Measurements from ENCODE around the gene ZNF396.

Gene ZNF396

DNA sequence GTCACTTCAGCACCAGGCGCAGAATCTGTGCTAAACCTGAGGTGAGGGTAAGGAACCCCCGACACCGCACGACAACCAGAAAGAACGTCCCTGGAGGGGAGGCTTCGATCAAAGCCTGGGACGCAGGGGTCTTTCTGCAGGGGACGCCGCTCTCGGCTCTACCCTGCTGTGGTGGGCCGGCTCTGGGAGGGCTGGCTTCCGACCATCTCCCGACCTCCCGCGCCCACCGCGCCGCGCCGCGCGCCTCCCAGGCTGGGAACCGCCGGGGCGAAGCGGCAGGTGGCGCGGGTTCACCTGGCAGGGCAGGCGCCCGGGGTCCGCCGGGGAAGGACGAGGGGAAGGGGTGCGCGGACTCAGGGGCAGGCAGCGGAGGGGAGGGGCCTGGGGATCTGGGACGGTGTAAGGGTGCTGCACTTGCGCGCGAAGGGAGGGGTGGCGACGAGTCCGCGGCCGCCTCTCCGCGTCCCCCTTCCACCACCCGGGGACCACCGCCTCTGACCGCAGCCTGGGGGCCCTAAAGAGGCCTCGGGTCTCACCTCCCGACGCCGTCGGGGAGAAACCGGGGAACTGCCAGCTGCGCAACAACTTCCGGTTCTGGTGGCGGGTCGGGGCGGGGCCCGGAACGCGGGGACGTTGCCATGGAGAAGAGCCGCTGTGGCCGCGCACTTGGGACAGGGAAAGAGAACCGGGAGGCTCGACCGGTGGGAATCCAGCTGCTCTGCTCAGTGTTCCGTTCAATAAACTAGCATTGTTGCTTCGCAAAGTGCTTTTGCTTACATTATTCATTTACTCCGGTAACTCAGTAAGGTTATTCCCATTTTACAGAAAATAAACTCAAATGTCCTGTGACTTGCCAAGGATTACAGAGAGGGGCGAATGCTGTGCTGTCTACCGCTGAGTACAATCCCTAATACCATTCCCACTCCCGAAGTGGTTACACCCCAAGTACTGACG lies at the start of gene ZNF396:
Gene ZNF396, minus strand, starts transcription at position 596 of the 954 bp plus-strand sequence. CDS start 3,045 bp downstream, outside the sequence.
- peak; percentile 55 for DNase-seq (ENCODE audit: low spot score)

DNA sequence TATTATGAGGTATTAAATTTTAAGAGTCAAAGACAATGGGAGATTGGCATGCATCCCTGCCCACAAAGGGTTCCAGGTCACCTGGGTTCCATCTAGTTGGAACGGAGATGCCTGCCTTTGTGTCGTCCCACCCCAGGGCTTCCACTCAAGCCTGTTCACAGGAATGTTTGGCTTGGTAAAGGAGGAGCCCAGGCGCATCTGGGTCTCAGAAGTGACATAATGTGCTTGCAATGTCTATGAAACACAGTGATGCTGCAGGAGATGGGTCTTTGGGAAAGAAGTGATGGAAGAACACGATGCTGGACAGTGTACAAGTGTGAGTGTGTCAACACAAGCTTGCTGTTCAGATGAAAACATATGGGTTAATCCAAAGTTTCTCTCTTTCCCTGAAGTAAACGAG lies 49.6 kb upstream of the ZNF396 start:
- no peak for DNase-seq (ENCODE audit: low spot score)

DNA sequence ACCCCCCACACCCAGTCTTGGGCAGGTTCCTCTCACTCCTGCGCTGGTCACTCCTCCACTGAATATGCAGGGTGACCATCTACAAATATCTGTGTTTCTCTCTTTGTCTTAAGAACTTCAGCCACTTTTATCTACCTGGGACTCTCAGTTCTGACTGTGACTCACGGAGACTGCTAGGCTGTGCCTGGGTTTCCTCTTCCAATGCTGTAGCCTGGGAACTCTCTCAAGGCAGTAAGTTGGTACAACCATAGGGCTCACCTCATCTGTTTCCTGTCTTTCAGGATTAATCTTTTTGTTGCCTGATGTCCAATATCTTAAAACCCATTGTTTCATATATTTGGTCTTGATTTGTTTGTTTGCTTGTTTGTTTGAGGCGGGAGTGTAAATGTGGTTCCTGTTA lies 47.2 kb upstream of the ZNF396 start:
- no peak for DNase-seq (ENCODE audit: low spot score)

DNA sequence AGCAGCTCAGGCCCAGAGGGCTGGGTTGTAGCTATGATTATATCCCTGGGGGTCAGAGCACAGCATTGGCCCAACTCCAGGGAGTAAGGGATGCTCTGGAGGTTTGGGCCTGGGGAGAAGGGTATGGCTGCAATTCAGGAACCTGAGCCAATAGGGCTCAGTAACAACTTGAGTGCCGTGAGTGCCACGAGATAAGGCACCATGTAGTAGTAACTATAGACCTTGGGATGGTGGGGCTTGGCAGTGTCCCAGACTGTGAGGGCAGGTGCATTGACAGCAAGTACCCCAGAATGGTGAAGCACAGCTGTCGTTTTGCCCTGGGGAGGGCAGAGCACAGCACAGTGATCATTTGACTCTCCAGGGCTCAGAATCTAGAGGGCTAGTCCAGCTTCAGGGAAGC lies 45.1 kb upstream of the ZNF396 start:
- DNase-seq (ENCODE audit: low spot score), result no peak

DNA sequence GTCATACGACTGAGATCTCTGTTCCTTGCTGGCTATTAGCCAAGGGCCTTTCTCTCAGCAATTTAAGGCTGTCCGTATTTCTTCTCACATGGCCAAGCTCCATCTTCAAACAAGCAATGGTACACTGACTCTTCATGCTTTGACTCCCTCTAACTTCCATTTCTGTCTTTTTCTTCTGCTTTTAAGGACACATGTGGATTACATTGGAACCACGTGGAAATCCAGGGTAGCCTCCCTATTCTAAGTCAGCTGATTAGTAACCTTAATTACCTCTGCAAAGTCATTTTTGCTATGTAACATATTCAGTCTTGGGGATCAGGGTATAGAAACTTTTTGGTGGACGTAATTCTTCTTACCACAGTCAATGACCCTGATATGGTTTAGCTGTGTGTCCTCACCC lies 41.5 kb upstream of the ZNF396 start:
- DNase-seq (ENCODE audit: low spot score), result no peak

DNA sequence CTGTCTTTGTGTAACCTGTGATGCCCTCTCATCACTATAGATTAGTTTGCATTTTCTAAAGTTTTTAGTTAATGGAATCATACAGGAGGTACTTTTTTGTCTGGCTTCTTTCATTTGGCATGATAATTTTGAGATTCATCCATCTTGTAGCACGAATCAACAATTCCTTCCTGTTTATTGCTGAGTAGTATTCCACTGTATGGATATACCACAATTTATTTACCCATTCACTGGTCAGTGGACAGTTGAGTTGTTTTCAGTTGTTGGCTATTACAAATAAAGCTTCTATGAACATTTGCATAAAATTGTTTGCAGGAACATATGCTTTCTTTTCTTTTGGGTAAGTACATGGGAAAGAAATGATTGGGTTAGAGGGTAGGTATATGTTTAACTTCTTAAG lies 40.1 kb upstream of the ZNF396 start:
- DNase-seq (ENCODE audit: low spot score), result no peak

DNA sequence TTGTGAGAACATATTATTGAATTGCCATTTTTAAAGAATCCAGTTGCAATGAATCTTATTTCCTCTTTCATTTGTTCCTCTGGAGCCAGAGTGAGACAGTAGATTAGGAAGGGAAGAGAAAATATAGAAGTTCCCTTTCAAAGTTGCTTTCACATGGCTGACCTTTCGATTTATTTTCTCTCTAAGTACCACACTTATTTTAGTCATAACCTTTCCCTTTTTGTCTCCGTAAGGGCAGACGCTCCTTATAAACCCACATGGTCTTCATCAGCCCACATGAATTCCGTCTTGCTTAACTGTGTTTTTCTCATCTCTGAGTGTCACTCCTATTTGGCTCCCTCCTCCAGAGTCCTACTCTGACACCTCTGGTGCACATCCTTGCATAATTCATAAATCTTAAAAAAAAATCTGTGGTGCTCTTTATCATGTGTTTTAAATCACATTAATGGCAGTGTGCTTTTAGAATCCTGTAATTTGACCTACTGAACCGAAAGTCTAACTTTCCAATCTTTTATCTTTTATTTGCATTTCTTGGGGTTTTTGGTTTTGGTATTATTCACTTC lies 38.5 kb upstream of the ZNF396 start:
- peak; percentile 77 for DNase-seq (ENCODE audit: low spot score)

DNA sequence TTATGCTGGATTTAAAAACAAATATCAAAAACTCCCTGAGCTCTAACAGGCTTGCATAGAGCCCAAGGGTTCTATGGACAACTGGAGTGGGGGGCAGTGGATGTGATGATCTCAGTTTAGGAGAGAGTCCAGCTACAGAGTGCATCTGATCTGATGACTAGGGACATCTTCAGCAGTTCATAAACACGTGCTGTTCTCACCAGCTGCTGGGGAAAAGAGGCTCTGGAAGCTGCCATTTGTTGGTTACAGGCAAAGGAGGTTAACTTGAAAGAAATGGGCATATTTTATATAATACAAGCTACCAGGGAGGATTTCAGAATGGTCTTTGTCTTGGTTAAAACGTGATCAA lies 36.0 kb upstream of the ZNF396 start:
- DNase-seq (ENCODE audit: low spot score), result no peak

DNA sequence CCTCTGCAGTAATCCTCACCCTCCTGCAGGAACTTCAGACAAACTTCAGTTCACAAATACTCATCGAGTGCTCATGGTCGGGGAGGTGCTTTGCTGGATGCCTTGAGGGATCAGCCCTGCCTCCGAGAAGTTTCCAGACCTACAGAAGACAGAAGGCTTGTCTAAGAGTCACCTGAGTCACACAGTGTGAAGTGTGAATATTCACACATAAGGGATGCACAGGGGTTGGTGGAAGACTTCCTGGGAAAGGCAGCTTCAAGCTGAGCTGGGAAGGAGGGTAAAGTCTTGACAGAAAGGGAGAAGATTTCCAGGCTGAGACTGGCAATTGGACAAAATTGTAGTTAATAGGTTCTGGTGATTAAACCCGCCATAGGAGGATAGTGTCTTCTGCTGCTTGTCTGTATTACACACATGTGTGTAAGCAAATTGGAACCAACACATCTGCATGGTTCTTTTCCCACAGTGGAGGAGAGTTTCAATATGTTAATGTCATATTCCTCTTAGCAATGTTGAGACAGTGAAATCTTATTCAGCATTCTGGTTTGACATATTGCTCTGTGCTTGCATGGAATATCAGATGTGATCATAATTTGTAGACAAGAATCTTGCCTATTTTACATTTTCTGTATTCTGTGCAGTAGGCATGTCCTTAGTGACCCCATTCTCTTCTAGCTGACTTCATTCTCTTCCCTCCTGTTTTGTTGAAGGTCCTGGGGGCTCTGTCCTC lies 34.7 kb upstream of the ZNF396 start:
- DNase-seq (ENCODE audit: low spot score), result no peak

DNA sequence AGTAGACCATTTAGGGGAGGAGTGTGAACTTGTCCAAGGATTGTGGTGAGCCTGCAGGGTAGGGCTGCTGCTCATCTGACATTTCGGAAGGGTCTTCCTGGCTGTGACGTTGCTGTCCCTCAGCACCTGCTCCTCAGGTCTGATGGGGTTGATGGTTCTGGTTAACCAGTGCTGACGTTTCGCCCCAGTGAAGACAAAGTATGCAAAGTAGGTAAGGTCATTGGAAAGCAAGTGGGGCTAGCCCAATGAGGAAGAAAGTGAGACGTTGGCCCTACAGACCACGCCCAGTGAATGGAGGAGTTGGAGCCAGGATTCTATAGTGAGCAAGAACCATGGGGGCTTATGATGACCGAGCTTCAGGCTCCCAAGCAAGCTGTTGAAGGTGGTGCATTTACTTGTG lies 33.4 kb upstream of the ZNF396 start:
- DNase-seq (ENCODE audit: low spot score), result no peak

DNA sequence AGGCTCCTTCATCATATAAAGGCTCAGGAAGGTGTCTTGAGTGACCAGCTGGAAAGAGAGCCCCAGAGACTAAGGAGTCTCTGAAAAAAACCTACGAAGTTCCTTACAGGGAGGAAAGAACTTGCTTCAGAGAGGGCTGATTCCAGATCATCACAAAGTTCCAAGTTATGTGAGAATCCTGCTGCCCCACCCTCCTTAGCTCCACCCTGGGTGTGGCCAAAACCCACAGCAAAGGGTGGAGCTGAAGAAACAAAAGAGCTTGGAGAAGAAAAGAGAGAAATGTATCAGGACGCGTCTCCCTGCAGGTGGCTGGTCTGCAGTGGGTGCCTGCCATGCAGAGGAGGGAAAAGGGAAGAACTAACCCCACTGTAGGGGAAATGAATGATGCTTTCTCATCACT lies 32.8 kb upstream of the ZNF396 start:
- DNase-seq (ENCODE audit: low spot score), result no peak

DNA sequence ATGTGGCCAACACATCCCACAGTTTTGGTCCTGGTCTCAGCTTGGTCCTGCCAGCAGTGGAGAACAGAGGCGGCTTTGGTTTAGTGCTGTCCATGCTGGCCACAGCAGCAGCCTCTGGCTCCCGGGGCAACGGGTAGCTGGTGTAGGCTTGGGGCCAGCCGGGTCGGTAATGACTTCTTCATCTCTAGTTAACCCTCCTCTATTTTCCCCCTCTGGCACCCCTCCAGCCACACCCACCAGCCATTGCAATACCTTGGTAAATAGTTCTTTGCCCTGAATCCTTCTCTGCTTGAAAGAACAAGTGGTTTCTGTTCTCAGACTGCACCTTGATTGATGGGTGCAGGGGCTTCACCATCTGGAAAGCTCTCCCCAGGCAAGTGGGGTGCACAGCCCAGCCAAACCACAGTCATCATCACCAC lies 31.7 kb upstream of the ZNF396 start:
- no peak for DNase-seq (ENCODE audit: low spot score)

DNA sequence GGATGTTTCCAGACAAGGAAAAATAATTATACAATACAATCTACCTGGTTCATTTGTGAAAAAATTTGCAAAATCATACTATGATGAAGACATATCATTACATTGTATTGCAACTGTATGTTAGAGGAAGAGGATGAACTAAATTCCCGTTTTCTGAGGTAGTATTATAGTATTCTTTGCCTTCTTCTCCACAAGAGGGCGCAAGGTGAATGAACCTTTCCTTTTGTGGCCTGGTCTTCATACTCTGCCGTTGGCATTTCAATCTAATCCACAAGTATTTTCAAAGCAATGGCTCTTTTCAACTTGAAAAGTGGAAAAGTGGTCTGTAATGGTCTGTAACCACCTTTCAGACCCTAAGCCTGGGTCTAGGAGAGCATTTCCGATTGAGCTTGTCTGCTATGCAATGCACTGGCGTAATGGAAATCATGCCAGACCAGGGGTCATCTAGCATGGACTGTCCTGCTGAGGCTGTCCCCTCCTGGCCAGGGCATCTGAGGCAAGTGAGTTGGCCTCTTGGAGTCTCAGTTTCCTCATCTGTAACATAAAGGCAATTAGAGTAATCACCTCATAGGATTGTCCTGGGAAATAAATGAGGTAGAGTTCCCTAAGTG lies 30.8 kb upstream of the ZNF396 start:
- DNase-seq (ENCODE audit: low spot score), result peak; percentile 70

DNA sequence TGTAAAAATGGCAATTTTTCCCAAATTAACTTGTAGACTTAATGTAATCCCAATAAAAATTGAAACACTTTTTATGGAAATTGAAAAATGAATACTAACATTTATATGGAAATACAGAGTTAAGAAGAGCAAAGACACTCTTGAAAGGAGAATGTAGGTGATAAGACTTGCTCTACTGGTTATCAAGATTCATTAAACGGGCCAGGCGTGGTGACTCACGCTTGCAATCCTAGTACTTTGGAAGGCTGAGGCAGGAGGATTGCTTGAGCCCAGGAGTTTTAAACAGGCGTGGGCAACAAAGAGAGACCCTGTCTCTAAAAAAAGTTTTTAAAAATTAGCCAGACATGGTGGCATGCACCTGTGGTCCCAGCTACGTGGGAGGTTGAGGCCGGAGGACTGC lies 29.5 kb upstream of the ZNF396 start:
- DNase-seq (ENCODE audit: low spot score), result no peak

DNA sequence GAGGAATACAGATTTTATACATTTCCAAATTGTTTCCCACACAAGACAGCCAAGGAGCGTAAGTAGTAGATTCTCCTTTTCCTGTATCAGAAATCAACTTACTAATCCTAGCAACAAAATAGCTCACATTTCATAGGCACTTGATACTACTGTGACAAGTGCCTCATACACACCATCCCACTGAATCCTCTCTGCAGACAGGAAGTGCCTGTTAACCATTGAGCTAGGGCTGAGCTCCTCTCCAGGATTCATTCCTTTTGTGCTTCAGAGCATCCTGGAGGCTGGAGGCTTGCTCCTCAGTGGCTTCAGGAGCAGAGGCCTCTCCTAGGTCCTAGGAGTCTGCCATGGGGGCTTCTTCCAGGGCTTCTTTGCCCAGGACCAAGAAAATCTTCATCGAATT lies 20.8 kb upstream of the ZNF396 start:
- DNase-seq (ENCODE audit: low spot score), result no peak

DNA sequence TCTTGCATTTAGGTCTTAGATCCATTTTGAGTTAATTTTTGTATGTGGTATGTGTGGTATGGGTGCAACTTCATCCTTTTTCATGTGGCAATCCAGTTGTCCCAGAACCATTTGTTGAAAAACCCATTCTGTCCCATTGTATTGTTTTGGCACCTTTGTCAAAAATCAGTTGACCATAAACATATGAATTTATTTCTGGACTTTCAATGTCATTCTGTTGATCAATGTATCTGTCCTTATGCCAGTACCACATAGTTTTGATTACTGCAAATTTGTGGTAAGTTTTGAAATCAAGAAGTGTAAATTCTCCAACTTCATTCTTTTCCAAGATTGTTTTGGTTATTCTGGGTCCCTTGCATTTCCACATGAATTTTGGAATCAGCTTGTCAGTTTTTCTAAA lies 16.6 kb upstream of the ZNF396 start:
- no peak for DNase-seq (ENCODE audit: low spot score)

DNA sequence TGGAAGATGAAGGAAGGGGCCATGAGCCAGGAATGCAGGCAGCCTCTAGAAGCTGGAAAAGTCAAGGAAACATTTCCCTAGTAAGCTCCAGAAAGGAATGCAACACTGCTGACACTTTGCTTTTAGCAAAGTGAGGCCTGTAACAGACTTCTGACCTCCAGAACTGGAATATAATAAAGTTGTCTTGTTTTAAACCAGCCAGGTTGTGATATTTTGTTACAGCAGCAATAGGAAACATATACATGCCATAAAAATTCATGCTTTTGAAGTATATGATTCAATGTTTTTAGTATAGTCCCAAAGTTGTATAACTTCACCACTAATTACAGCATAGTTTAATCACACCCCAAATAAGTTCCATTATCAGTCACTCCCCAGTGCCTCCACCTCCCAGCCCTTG lies 15.2 kb upstream of the ZNF396 start:
- no peak for DNase-seq (ENCODE audit: low spot score)

DNA sequence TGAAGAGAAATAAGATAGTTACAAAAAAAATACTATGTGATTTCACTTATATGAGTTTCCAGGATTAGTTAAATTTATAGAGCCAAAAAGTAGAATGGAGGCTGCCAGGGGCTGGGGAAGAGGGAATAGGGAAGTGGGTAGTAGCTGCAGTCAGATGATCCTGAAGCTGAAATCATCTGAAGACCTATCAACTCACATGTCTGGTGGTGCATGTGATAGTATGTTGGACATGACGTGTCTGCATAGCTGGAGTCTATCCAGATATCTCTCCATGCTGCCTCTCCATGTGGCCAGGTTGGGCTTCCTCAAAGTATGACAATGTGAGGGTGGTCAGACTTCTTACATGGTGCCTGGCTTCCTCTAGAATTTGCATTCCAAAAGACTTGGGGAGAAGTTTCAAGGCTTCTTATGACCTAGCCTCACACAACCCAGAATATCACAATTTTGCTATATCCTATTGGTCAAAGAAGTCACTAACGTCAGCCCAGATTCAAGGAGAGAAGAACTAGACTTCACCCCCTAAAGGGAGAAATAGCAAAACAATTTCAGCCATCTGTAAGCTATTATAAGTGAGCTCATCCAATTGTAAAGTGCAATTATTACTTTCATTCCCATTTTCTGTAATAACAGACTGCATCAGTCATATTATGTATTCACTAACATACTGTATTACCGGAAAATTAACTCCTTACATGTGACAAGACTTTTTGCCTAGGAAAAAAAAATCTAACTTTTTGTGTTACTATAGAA lies 14.0 kb upstream of the ZNF396 start:
- DNase-seq (ENCODE audit: low spot score), result no peak

DNA sequence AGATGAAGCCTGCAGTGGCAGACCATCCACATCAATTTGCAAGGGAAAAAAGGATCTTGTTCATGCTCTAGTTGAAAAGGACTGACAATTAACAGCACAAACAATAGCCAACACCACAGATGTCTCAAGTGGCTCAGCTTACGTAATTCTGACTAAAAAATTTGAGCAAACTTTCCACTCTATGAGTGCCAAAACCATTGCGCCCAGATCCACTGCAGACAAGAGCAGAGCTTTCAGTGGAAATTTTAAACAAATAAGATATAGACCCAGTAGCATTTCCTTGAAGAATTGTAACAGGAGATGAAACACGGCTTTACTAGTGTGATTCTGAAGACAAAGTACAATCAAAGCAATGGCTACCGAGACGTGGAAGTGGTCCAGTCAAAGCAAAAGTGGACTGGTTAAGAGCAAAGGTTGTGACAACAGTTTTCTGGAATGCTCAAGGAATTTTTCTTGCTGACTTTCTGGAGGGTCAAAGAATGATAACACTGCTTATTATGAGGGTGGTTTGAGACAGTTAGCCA lies 12.0 kb upstream of the ZNF396 start:
- peak; percentile 62 for DNase-seq (ENCODE audit: low spot score)

DNA sequence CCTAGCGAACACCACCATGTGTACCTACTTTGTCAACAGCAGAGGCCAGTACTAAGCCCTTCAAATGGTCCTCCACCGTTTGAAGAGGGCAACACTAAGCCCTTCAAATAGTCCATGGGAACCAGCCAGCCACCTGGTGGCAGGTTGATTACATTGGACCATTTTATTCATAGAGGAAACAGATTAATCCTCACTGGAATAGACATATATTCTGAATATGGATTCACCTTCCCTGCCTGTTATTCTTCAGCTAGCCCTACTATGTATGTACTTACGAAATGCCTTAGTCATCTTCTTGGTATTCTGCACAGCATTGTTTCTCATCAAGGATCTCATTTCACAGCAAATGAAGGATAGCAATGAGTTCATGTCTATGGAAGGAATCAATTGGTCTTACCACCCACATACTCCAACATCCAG lies 10.0 kb upstream of the ZNF396 start:
- DNase-seq (ENCODE audit: low spot score), result no peak

DNA sequence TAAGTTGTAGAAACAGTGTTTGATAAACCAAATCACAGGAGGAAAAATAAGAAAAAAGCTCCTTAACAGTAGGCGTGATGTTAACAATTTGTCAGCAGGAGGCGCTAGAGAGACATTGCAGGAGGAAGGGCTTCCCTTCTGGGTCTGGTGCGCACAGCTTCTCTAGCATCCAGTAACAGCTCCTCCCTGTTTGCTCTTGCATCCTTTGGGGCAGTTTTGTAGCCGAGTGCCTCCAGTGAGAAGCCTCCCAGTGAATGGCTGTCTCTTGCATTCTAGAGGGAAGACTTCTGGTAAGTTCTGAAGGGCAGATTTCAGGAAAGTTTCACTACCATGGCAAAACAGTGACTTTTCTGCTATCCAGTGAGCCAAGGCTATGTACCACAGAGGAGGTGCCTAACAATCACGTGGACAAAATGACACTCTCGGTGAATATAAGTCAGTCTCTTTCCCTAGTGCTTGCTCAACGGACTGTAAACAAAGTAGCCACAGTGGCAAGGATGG lies 9.5 kb upstream of the ZNF396 start:
- DNase-seq (ENCODE audit: low spot score), result peak; percentile 80
